ENCODE results near the gene VAT1. TPM values are rescaled to one million over a fixed set of nuclear protein-coding genes. Genes with fewer than 3 reads are reported as not detected.

Gene VAT1
- polyA plus RNA-seq, 1 of the 3 experiments (the other 2 are of a cell fraction) = 170 TPM

- TF ChIP-seq, protein P1, sequence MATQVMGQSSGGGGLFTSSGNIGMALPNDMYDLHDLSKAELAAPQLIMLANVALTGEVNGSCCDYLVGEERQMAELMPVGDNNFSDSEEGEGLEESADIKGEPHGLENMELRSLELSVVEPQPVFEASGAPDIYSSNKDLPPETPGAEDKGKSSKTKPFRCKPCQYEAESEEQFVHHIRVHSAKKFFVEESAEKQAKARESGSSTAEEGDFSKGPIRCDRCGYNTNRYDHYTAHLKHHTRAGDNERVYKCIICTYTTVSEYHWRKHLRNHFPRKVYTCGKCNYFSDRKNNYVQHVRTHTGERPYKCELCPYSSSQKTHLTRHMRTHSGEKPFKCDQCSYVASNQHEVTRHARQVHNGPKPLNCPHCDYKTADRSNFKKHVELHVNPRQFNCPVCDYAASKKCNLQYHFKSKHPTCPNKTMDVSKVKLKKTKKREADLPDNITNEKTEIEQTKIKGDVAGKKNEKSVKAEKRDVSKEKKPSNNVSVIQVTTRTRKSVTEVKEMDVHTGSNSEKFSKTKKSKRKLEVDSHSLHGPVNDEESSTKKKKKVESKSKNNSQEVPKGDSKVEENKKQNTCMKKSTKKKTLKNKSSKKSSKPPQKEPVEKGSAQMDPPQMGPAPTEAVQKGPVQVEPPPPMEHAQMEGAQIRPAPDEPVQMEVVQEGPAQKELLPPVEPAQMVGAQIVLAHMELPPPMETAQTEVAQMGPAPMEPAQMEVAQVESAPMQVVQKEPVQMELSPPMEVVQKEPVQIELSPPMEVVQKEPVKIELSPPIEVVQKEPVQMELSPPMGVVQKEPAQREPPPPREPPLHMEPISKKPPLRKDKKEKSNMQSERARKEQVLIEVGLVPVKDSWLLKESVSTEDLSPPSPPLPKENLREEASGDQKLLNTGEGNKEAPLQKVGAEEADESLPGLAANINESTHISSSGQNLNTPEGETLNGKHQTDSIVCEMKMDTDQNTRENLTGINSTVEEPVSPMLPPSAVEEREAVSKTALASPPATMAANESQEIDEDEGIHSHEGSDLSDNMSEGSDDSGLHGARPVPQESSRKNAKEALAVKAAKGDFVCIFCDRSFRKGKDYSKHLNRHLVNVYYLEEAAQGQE (IDR thresholded peaks at IDR 0.05; ENCODE audit: low read depth, low read length) = 0 out of 2 replicates have a peak, but pooled peaks have one; percentile 22
- TF ChIP-seq PBX3 (IDR thresholded peaks at IDR 0.05) (no peak), RXRA (IDR thresholded peaks at IDR 0.05; ENCODE audit: borderline replicate concordance, low read depth) (no peak; the same call in 1 of the 2 replicates), RAD21 (IDR thresholded peaks at IDR 0.05; ENCODE audit: low read length) (peak; percentile 85), ELF1 (IDR thresholded peaks at IDR 0.05) (0 out of 2 replicates have a peak, but pooled peaks have one; percentile 28), NFIC (IDR thresholded peaks at IDR 0.05; ENCODE audit: borderline replicate concordance) (no peak), FOXM1 (IDR thresholded peaks at IDR 0.05; ENCODE audit: low read depth) (no peak), MAX (IDR thresholded peaks at IDR 0.05; ENCODE audit: low read depth) (peak; percentile 56)
Measured at GRCh38 chr17:43024407-43025289, 2.5 kb upstream of the VAT1 start, which contains the start of gene RND2 (continued).

GRCh38 chr17:43020789-43021740 is 1.1 kb downstream of the VAT1 start:
- DNase-seq = peak; percentile 86
- TF ChIP-seq FOXM1 (IDR thresholded peaks at IDR 0.05; ENCODE audit: low read depth) (no peak), EZH2phosphoT487 (IDR thresholded peaks at IDR 0.05; ENCODE audit: borderline replicate concordance, low read depth) (no peak), POLR2AphosphoS5 (IDR thresholded peaks at IDR 0.05; ENCODE audit: low read depth, low read length) (no peak), IRF3 (IDR thresholded peaks at IDR 0.05; ENCODE audit: low read depth, low read length) (no peak), TCF12 (IDR thresholded peaks at IDR 0.05) (no peak), RCOR1 (IDR thresholded peaks at IDR 0.05; ENCODE audit: low read length) (no peak), USF2 (IDR thresholded peaks at IDR 0.05; ENCODE audit: borderline replicate concordance, low read depth, low read length) (no peak), RFX5 (IDR thresholded peaks at IDR 0.05; ENCODE audit: low read length) (no peak), RXRA (IDR thresholded peaks at IDR 0.05; ENCODE audit: borderline replicate concordance, low read depth) (peak; percentile 34; the same call in 1 of the 2 replicates), PBX3 (IDR thresholded peaks at IDR 0.05) (no peak), SMC3 (IDR thresholded peaks at IDR 0.05; ENCODE audit: low read depth, low read length) (no peak), EP300 (IDR thresholded peaks at IDR 0.05; ENCODE audit: borderline replicate concordance in 1 of 2, low read depth in 1 of 2, low read length in 1 of 2) (no peak), YY1 (IDR thresholded peaks at IDR 0.05; ENCODE audit: low read depth) (no peak)

More at GRCh38 chr17:43020789-43021740, 1.1 kb downstream of the VAT1 start:
- ChIA-PET POLR2A (interaction anchor here (1.4 to 2.5 kb wide), 2 partner anchors 23 to 340 kb away, joined by 6 to 15 read pairs; partner anchors contain the start of gene RPL27), CTCF (interaction anchor here (3.1 kb wide), 1 partner anchor 23 kb away, joined by 11 read pairs; the partner anchor contains the start of gene RPL27)
- Histone ChIP-seq H3K79me2 (ENCODE audit: insufficient read depth) (peaks cover 31% of the 10 kb centered on the region), H3K9me2 (no peaks in the 10 kb centered on the region), H2AFZ (ENCODE audit: low read depth) (peak overlapping the region; percentile 94), H3K4me3 (ENCODE audit: low read depth in 2 of 2, low read length in 1 of 2) (peak overlapping the region; percentile 96 to 99), H3K27me3 (ENCODE audit: insufficient read depth) (no peaks in the 10 kb centered on the region), H3K4me1 (ENCODE audit: control insufficient read depth in 1 of 2, insufficient read depth in 2 of 2, low read depth in 1 of 2, low read length in 1 of 2) (peaks cover 0 to 31% of the 10 kb centered on the region in 2 experiments; a peak in 2 of 4 replicates), H4K20me1 (ENCODE audit: insufficient read depth) (0 out of 2 replicates have a peak, but pooled peaks cover 6% of the 10 kb centered on the region), H3K27ac (ENCODE audit: low read depth in 2 of 2, low read length in 1 of 2) (peak overlapping the region; percentile 68 to 80; a peak in 3 of 4 replicates), H3F3A (replicated peaks; ENCODE audit: insufficient read depth) (peaks cover 6% of the 10 kb centered on the region), H3K9ac (peak overlapping the region; percentile 82), H3K4me2 (peak overlapping the region; percentile 98), H3K9me3 (no peaks in the 10 kb centered on the region), H3K36me3 (replicated peaks in 1 of 2; ENCODE audit: control insufficient read depth in 1 of 2, insufficient read depth in 2 of 2, low read length in 1 of 2) (peaks cover 15 to 19% of the 10 kb centered on the region in 2 experiments)
- 46% methylated on average over 20 of the region's 40 CpGs for WGBS (ENCODE audit: low lambda C conversion rate)

All from SK-N-SH (cell line).